Effector memory CD4-positive, alpha-beta T cell (primary cell): ENCODE results near the gene PDE4D.

Experiments used
- DNase-seq, 3 donors: peaks; one replicate each; pipeline ENCODE4 v3.0.0-alpha.2; 2020
- H3K27ac ChIP-seq: 2 replicates; pipeline ENCODE4 v1.7.0; 2013; ENCODE audit warnings: mild to moderate bottlenecking, low read length, moderate library complexity; ENCODE audit not compliant: insufficient read depth, poor library complexity, severe bottlenecking
- H3K27me3 ChIP-seq: replicated peaks from 2 replicates; pipeline ENCODE4 v1.7.0; 2013; ENCODE audit warnings: mild to moderate bottlenecking, low read length; ENCODE audit not compliant: insufficient read depth, control insufficient read depth, poor library complexity, severe bottlenecking
- H3K36me3 ChIP-seq: 2 replicates; pipeline ENCODE4 v1.7.0; 2013; ENCODE audit warnings: mild to moderate bottlenecking, low read length, moderate library complexity; ENCODE audit not compliant: control insufficient read depth, insufficient read depth
- H3K4me1 ChIP-seq: 2 replicates; pipeline ENCODE4 v1.7.0; 2013; ENCODE audit warnings: low read length, mild to moderate bottlenecking; ENCODE audit not compliant: control insufficient read depth, insufficient read depth, poor library complexity, severe bottlenecking
- H3K4me3 ChIP-seq: 2 replicates; pipeline ENCODE4 v1.7.0; 2013; ENCODE audit warnings: low read length, low read depth, mild to moderate bottlenecking; ENCODE audit not compliant: insufficient read depth, poor library complexity, severe bottlenecking
- H3K9me3 ChIP-seq: 2 replicates; pipeline ENCODE4 v1.7.0; 2013; ENCODE audit warnings: mild to moderate bottlenecking, low read length, moderate library complexity; ENCODE audit not compliant: control insufficient read depth

The PDE4D gene

GRCh38 chr5:59629561-59629960, 264.0 kb downstream of the PDE4D start:
- no peak overlapping the region for H3K4me3 ChIP-seq
- H3K9me3 ChIP-seq: peaks cover 4% of the 10 kb centered on the region
- H3K27me3 ChIP-seq: no peaks in the 10 kb centered on the region
- H3K36me3 ChIP-seq: no peaks in the 10 kb centered on the region
- DNase-seq: no peak
- no peaks in the 10 kb centered on the region for H3K4me1 ChIP-seq
- H3K27ac ChIP-seq: no peak overlapping the region

- H3K27ac ChIP-seq: no peak overlapping the region
- H3K4me3 ChIP-seq: no peak overlapping the region
- no peaks in the 10 kb centered on the region for H3K4me1 ChIP-seq
- peaks cover 4% of the 10 kb centered on the region for H3K9me3 ChIP-seq
- no peaks in the 10 kb centered on the region for H3K36me3 ChIP-seq
- no peaks in the 10 kb centered on the region for H3K27me3 ChIP-seq
- no peak for DNase-seq
Measured at GRCh38 chr5:59628062-59628828, 265.3 kb downstream of the PDE4D start.

DNA sequence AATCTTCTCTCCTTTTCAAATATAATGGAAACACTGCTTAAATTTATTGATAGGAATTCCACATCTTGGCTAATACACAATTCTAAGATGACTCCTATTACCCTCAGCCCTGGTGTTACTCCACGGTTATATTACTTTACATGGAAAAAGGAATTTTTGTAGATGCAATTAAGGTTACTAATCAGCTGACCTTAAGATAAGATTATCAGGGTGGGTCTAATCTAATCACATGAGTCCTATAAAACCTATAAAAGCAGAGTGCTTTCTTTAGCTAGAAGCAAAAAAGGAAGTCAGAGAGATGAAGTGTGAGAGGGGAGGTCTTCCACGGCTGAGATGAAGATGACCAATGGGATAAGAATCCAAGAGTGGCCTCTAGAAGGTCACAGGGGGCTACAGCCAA, 268.6 kb downstream of the PDE4D start:
- DNase-seq: no peak
- Histone ChIP-seq H3K27ac (no peak overlapping the region), H3K36me3 (no peaks in the 10 kb centered on the region), H3K9me3 (peaks cover 4% of the 10 kb centered on the region), H3K4me3 (no peak overlapping the region), H3K4me1 (no peaks in the 10 kb centered on the region), H3K27me3 (no peaks in the 10 kb centered on the region)

DNA sequence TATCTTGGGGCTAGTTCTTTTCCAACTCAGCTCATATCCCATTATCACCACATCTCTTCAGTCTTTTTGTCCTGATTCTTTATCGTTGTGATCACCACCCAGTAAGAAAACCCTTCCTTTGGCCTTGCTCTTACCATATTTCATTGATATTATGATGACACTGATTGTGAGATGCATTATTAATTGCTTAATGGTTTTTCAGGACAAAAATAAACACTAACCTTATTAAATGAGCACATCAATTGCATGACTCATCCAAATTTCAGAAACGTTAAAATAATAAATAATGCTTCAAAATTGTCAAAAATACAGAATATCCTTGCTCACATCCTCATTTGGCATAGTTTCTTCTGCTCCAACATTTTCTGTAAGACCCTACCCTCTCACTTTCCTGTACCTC, 270.7 kb downstream of the PDE4D start:
- no peak overlapping the region for H3K4me3 ChIP-seq
- H3K36me3 ChIP-seq: no peaks in the 10 kb centered on the region
- H3K27me3 ChIP-seq: no peaks in the 10 kb centered on the region
- no peak for DNase-seq
- no peaks in the 10 kb centered on the region for H3K4me1 ChIP-seq
- no peak overlapping the region for H3K27ac ChIP-seq
- no peaks in the 10 kb centered on the region for H3K9me3 ChIP-seq

DNA sequence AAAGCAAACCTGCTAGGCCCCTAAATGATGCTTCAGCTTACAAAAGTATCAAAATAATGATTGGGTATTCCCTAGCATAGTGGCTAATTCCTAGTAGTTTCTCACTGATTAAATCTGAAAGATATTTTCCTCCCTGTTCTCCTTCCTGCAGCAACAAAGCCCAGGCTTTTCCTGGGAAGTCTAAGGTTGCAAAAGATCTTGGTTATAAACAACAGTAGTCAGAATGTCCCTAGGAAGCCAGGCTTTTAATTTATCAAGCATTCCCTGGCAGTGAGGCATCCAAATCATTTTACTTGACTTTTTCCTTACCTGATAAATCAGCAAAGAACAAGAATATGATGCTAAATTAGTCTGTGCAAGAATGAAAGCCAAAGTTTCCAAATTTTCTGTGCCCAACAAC, 272.0 kb downstream of the PDE4D start:
- H3K27ac ChIP-seq: no peak overlapping the region
- H3K4me3 ChIP-seq: no peak overlapping the region
- no peaks in the 10 kb centered on the region for H3K27me3 ChIP-seq
- no peak for DNase-seq
- H3K36me3 ChIP-seq: no peaks in the 10 kb centered on the region
- H3K4me1 ChIP-seq: no peaks in the 10 kb centered on the region
- H3K9me3 ChIP-seq: no peaks in the 10 kb centered on the region

DNA sequence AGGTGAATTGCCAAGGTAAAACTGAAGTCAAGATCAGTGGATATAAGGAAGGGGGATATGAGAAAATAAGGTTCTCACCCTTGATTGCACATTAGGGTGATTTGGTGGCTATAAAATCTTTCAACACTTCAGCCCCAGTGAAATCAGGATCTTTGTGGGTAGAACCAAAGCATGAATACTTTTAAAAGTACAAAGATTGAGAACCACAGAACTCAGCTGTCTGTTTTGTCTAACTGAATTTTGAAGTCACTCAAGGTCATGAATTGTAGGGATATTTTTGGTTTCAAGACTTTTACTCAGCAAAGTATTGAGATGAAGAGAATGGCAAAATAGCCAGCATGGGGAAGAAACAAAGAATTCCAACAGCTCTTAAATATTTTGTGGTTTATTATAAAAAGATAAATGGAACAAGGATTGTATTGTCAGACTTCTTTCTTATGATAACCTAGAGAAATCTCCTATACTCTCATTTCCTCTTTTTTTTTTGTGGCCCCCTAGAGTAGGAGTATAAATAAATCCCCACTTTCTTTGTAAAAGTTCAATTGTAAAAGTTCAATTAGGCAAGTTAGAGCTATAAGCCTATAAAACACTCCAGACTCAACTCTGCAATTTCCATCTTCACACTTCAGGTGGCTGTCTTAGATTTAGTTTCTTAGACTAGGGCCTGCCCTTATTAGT, 272.9 kb downstream of the PDE4D start:
- no peak overlapping the region for H3K4me3 ChIP-seq
- H3K27me3 ChIP-seq: no peaks in the 10 kb centered on the region
- H3K36me3 ChIP-seq: no peaks in the 10 kb centered on the region
- no peaks in the 10 kb centered on the region for H3K4me1 ChIP-seq
- no peaks in the 10 kb centered on the region for H3K9me3 ChIP-seq
- no peak overlapping the region for H3K27ac ChIP-seq
- DNase-seq: no peak

DNA sequence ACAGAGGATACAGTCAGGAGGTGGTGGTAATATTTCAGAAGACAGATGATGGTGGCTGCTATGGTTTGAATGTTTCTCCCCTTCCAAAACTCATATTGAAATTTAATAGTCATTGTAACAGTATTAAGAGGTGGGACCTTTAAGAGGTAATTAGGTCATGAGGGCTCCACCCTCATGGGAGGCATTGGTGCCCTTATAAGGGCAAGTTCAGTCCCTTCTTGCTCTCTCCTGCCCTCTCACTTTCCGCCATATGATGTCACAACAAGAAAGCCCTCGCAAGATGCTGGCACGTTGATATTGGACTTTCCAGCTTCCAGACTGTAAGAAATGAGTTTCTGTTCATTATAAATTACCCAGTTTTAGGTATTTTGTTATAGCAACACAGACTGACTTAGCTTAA, 274.9 kb downstream of the PDE4D start:
- Histone ChIP-seq H3K36me3 (no peaks in the 10 kb centered on the region), H3K27ac (no peak overlapping the region), H3K4me3 (no peak overlapping the region), H3K27me3 (no peaks in the 10 kb centered on the region), H3K9me3 (no peaks in the 10 kb centered on the region), H3K4me1 (no peaks in the 10 kb centered on the region)
- no peak for DNase-seq

- Histone ChIP-seq H3K36me3 (no peaks in the 10 kb centered on the region), H3K27me3 (no peaks in the 10 kb centered on the region), H3K4me1 (no peaks in the 10 kb centered on the region), H3K27ac (no peak overlapping the region), H3K9me3 (no peaks in the 10 kb centered on the region), H3K4me3 (no peak overlapping the region)
- DNase-seq: no peak
Measured at GRCh38 chr5:59617186-59617771, 276.2 kb downstream of the PDE4D start.

- Histone ChIP-seq H3K36me3 (no peaks in the 10 kb centered on the region), H3K4me3 (no peak overlapping the region), H3K27me3 (no peaks in the 10 kb centered on the region), H3K9me3 (no peaks in the 10 kb centered on the region), H3K27ac (no peak overlapping the region), H3K4me1 (no peaks in the 10 kb centered on the region)
- DNase-seq: no peak
Measured at GRCh38 chr5:59616413-59616812, 277.1 kb downstream of the PDE4D start.

GRCh38 chr5:59615272-59615671, 278.3 kb downstream of the PDE4D start:
- no peak for DNase-seq

More at GRCh38 chr5:59615272-59615671, 278.3 kb downstream of the PDE4D start:
- H3K27me3 ChIP-seq: no peaks in the 10 kb centered on the region
- no peaks in the 10 kb centered on the region for H3K9me3 ChIP-seq
- H3K4me1 ChIP-seq: no peaks in the 10 kb centered on the region
- no peak overlapping the region for H3K27ac ChIP-seq
- no peak overlapping the region for H3K4me3 ChIP-seq
- no peaks in the 10 kb centered on the region for H3K36me3 ChIP-seq
